Measurements from ENCODE around the gene MICAL1. TPM values are rescaled to one million over a fixed set of nuclear protein-coding genes. Genes with fewer than 3 reads are reported as not detected.
"Not testable (repeated sequence)": the region's sequence is repeated elsewhere in the genome, so short reads cannot be mapped to it uniquely, and the experiment has no call there.

MICAL1 gene
- total RNA-seq, 1 donor, result 44.4 TPM

GRCh38 chr6:109466212-109466923 lies 10.8 kb upstream of the MICAL1 start:
- Histone ChIP-seq H3K9me3 (ENCODE audit: low read depth, low read length) (no peaks in the 10 kb centered on the region), H3K4me1 (ENCODE audit: insufficient read depth, low read length) (no peaks in the 10 kb centered on the region), H3K27me3 (ENCODE audit: insufficient read depth, low read length) (no peaks in the 10 kb centered on the region), H3K4me3 (ENCODE audit: low read length) (no peak overlapping the region)

- no peaks in the 10 kb centered on the region for H3K27me3 ChIP-seq (ENCODE audit: insufficient read depth, low read length)
- H3K9me3 ChIP-seq (ENCODE audit: low read depth, low read length), result no peaks in the 10 kb centered on the region
- no peak overlapping the region for H3K4me3 ChIP-seq (ENCODE audit: low read length)
- H3K4me1 ChIP-seq (ENCODE audit: insufficient read depth, low read length), result no peaks in the 10 kb centered on the region
These were observed 10.2 kb upstream of the MICAL1 start for GRCh38 chr6:109465772-109466171.

DNA sequence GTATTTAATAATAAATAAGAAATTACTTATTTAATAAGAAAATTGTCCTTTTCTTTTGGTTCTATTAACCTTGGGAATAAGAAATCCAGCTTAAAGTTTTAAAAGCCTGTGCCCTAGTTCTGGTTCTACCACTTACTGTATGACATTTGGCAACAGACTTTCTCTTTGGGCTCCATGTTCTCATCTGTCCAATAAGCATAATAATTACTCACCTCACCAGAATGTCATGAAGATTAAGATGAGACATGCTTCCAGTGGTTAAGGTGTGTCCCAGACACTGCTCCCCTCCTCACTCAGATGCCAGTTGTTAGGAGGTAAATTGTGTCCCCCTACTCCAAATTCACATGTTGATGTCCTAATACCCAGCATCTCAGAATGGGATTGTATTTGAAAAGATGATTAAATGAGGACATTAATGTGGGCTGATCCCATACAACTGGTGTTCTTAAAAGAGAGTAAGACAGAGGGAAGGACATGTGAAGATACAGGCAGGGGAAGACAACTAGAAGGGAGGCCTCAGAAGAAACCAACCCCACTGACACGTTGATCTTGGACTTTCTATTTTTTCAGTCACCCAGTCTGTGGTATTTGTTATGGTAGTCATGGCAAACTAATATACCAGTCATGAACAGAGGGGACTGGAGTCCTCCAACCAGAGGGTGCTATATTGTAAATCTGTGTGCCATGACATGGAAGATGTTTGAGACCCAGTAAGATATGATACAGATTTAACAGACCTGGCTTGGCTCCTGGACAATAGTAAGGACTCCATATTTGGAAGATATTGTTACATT lies 6.4 kb upstream of the MICAL1 start:
- Histone ChIP-seq H3K27me3 (ENCODE audit: insufficient read depth, low read length) (no peaks in the 10 kb centered on the region), H3K4me3 (ENCODE audit: low read length) (no peak overlapping the region), H3K4me1 (ENCODE audit: insufficient read depth, low read length) (peaks cover 29% of the 10 kb centered on the region)

DNA sequence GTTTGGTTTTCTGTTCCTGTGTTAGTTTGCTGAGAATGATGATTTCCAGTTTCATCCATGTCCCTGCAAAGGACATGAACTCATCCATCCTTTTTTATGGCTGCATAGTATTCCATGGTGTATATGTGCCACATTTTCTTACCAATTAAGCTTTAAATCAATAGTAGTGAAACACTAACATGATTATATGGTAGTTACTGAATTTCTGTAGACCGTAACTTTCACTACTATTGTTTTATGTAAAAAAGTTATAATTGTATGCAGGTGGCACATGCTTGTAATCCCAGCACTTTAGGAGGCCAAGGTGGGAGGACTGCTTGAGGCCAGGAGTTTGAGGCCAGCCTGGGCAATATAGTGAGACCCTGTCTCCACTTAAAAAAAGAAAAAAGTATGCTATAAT lies 5.6 kb upstream of the MICAL1 start:
- H3K9me3 ChIP-seq (ENCODE audit: low read depth, low read length); H3K27me3 ChIP-seq (ENCODE audit: insufficient read depth, low read length): not testable (repeated sequence)
- peaks cover 36% of the 10 kb centered on the region for H3K4me1 ChIP-seq (ENCODE audit: insufficient read depth, low read length)

More for the DNA sequence above, 6.4 kb upstream of the MICAL1 start:
- H3K9me3 ChIP-seq (ENCODE audit: low read depth, low read length), result no peaks in the 10 kb centered on the region

GRCh38 chr6:109460161-109460829 lies 4.7 kb upstream of the MICAL1 start:
- H3K27me3 ChIP-seq (ENCODE audit: insufficient read depth, low read length), result no peaks in the 10 kb centered on the region
- H3K4me3 ChIP-seq (ENCODE audit: low read length), result no peak overlapping the region
- peaks cover 40% of the 10 kb centered on the region for H3K4me1 ChIP-seq (ENCODE audit: insufficient read depth, low read length)

More for the DNA sequence above, 5.6 kb upstream of the MICAL1 start:
- not testable (repeated sequence) for H3K4me3 ChIP-seq (ENCODE audit: low read length)

DNA sequence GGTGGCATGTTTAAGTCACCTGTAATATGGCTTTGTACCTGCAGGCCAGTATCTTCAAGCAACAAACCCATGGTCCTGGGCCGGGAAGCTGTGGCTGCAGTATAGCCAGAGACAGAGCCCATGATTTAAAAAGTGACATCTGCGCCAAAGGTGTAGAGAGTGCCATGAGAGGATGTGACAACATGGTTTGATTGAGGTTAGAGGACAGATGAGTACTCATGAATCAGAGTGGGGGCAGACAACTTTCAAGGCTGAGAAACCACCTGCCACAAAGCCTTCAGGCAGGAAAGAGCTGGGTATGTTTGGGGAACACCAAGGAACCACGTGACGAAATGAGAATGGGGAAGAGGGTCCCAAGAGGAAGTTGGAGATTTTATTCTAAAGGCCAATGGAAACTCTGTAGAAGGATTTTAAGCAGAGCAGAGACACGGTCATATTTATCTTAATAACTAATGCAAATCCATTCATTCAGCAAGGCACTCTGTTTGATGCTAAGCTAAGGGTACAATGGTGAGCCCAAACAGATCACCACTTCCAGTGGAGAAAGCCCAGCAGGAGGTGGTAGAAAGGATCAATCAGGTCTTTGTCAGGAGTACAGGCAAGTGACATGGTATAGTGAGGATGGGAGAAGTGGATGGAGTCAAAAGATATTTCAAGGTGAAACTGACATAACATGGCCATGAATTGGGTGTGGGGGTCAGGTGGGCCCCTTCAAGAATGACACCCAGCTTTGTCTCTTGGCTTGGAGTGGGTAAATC lies 3.4 kb upstream of the MICAL1 start:
- peaks cover 47% of the 10 kb centered on the region for H3K4me1 ChIP-seq (ENCODE audit: insufficient read depth, low read length)
- H3K4me3 ChIP-seq (ENCODE audit: low read length), result no peak overlapping the region
- no peaks in the 10 kb centered on the region for H3K27me3 ChIP-seq (ENCODE audit: insufficient read depth, low read length)
- no peaks in the 10 kb centered on the region for H3K9me3 ChIP-seq (ENCODE audit: low read depth, low read length)

More at GRCh38 chr6:109460161-109460829, 4.7 kb upstream of the MICAL1 start:
- H3K9me3 ChIP-seq (ENCODE audit: low read depth, low read length), result no peaks in the 10 kb centered on the region

GRCh38 chr6:109457562-109457996 lies 2.0 kb upstream of the MICAL1 start:
- H3K9me3 ChIP-seq (ENCODE audit: low read depth, low read length), result no peaks in the 10 kb centered on the region
- H3K4me3 ChIP-seq (ENCODE audit: low read length), result no peak overlapping the region
- H3K4me1 ChIP-seq (ENCODE audit: insufficient read depth, low read length), result peaks cover 58% of the 10 kb centered on the region

DNA sequence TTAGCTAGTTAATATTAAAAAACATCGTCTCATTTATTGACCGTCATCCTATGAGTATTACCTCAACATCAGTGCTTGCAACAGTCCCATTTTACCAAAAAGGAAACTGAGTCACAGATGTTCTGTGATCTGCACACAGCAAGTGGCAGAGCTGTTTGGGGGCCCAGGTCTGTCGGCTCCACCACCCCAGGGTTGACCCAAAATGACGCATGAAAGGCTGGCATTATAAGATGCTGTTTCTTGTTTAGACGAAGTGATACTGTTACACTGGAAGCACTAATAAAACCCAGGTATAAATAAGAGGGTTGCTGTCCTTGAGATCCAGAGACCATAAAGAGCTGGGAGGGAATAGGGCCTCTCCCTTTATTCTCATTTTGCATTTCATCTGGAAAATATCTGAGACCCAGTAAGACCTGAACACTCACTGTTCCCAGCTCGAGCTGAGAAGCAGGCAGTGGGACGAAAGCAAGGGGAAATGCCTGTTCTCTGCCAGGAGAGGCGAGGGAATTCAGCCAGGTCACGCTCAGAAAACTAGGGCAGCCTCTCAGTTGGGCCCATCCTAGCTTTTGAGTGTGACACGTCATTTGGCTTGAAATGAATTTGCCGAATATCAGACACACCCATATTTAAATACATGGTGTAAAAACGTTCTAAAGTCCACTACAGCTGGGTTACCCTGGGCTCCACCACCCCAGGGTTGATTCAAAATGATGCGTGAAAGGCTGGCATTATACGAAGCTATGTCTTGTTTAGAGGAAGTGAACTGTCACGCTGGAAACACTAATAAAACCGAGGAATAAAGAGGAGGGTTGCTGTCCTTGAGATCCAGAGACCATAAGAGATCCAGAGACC lies 1.4 kb upstream of the MICAL1 start:
- H3K27me3 ChIP-seq (ENCODE audit: insufficient read depth, low read length), result no peaks in the 10 kb centered on the region
- H3K4me1 ChIP-seq (ENCODE audit: insufficient read depth, low read length), result peaks cover 58% of the 10 kb centered on the region
- no peak overlapping the region for H3K4me3 ChIP-seq (ENCODE audit: low read length)
- H3K9me3 ChIP-seq (ENCODE audit: low read depth, low read length), result no peaks in the 10 kb centered on the region

More at GRCh38 chr6:109457562-109457996, 2.0 kb upstream of the MICAL1 start:
- no peaks in the 10 kb centered on the region for H3K27me3 ChIP-seq (ENCODE audit: insufficient read depth, low read length)

DNA sequence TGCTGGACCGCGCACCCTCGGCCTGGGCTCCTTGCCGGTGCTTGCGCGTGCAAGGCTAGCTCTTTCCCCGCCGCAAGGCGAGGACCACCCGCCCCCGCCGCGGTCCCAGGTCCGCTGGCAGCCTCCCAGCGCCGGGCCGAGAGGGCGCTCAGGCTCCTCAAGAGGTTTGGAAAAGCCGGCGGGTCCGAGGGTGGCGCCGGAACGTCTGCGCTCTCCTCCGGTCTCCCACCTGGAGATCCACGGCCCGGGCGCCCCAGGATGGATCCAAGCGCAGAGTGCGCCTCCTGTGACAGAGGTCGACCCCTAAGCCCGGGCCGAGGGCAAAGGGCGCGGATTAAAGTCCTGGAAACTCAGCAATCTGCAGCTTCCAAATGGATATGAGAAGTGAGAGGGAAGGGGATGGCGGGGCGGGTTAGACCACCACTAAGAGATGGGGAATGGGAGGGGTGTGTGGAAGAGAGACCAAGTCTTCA lies 575 bp upstream of the MICAL1 start:
- Histone ChIP-seq H3K4me1 (ENCODE audit: insufficient read depth, low read length) (peaks cover 63% of the 10 kb centered on the region), H3K4me3 (ENCODE audit: low read length) (peak overlapping the region; percentile 89), H3K27me3 (ENCODE audit: insufficient read depth, low read length) (no peaks in the 10 kb centered on the region), H3K9me3 (ENCODE audit: low read depth, low read length) (no peaks in the 10 kb centered on the region)

DNA sequence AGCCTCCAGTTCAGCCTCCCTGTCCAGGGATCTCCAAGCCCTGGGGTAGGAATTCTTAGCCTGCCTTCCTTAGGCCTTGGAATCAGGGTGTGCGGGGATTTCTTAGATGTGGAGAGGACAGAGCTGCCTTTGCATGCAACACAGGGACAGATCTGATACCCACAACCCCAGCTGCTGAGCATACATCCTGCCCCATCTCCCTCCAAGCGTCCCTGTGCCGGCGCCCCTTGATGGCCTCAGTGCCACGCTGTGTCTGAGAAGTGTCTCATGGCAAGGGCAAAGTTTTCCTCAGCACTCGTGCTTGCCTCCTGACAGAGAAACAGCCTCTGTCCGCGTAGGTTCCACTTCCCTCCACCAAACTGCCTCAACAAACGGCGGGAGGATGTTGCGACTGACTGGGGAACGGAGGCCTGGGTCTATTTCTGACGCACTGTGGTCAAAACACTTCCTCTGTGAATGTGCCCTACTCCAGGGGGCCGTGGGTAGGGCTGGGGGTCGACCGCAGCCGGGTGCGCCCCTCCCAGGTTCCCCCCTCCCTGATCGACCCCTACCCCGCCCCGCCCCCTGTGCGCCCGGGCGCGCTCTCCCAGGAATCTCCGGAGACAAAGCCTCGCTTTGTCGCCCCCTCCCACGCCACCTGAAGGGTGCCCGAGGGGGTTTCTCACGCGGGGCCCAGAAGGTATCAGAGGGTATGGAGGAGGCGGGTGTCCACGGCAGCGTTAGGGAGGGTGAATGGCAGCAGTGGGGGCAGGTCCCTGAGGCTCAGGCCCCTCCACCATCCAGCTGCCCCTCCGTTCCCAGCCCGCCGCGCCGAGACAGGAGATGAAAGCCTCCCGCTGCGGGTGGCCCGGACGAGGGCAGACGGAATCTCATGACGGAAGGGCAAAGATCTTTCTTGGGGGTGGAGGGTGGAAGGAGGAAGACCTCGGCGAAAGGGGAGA lies 806 bp downstream of the MICAL1 start:
- H3K27me3 ChIP-seq (ENCODE audit: insufficient read depth, low read length), result no peaks in the 10 kb centered on the region
- peaks cover 72% of the 10 kb centered on the region for H3K4me1 ChIP-seq (ENCODE audit: insufficient read depth, low read length)
- peak overlapping the region; percentile 89 for H3K4me3 ChIP-seq (ENCODE audit: low read length)
- no peaks in the 10 kb centered on the region for H3K9me3 ChIP-seq (ENCODE audit: low read depth, low read length)

- Histone ChIP-seq H3K4me3 (ENCODE audit: low read length) (peak overlapping the region; percentile 89), H3K27me3 (ENCODE audit: insufficient read depth, low read length) (no peaks in the 10 kb centered on the region), H3K4me1 (ENCODE audit: insufficient read depth, low read length) (peaks cover 73% of the 10 kb centered on the region), H3K9me3 (ENCODE audit: low read depth, low read length) (no peaks in the 10 kb centered on the region)
These were observed 1.7 kb downstream of the MICAL1 start for GRCh38 chr6:109453594-109454495.

DNA sequence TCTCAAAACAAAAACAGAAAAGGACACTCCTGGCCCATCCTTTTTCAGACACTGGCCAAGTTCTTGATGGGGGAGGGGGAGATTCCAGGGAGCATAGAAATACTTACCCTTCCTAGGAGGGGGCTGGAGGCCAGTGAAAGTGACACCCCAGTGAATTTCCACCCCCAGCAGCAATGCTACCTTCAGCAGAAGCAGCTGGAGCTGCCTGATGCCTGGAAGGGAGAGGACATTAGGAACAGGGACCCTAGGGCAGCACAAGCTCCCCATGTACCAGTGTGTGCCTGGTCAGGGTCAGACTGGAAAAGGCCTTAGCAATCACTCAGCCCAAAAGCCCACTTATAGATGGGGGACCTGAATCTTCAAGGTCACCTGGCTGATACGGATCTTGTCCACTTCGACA lies 2.4 kb downstream of the MICAL1 start:
- peaks cover 66% of the 10 kb centered on the region for H3K4me1 ChIP-seq (ENCODE audit: insufficient read depth, low read length)
- H3K27me3 ChIP-seq (ENCODE audit: insufficient read depth, low read length), result no peaks in the 10 kb centered on the region
- no peaks in the 10 kb centered on the region for H3K9me3 ChIP-seq (ENCODE audit: low read depth, low read length)
- H3K4me3 ChIP-seq (ENCODE audit: low read length), result no peak overlapping the region
